Body of pancreas (tissue), 4 donors: ENCODE measurements around the gene THEMIS.

ENCODE experiments used
- CTCF ChIP-seq, 7 experiments: fragments of 450-650 bp in 4 of 7; fragments of 200-600 bp in 3 of 7; sonication (generic) in 3 of 7; IDR thresholded peaks; one replicate each; pipeline ENCODE4 v1.5.1; 2016 to 2019; ENCODE audit warnings: antibody characterized with exemption in 7 of 7
- POLR2A ChIP-seq, 3 donors: fragments of 450-650 bp; IDR thresholded peaks; one replicate each; pipeline ENCODE4 v1.6.1; 2016; ENCODE audit warnings: antibody characterized with exemption in 3 of 3, mild to moderate bottlenecking in 2 of 3

- TF ChIP-seq CTCF (IDR thresholded peaks at IDR 0.05) (no peak), POLR2A (IDR thresholded peaks at IDR 0.05) (no peak)
Observed at GRCh38 chr6:127884134-127884533, 16.7 kb downstream of the THEMIS start.
